HFFc6 (cell line): Measurements from ENCODE around the gene R3HDM1. TPM values are rescaled to one million over a fixed set of nuclear protein-coding genes. Genes with fewer than 3 reads are reported as not detected.
"Not testable (repeated sequence)": the region's sequence is repeated elsewhere in the genome, so short reads cannot be mapped to it uniquely, and the experiment has no call there.

Experiments used
- DNase-seq: peaks from one replicate; pipeline ENCODE4 v3.0.0-alpha.2; 2018
- H3K27ac Mint-ChIP-seq: 2 replicates; pipeline ENCODE4 v1.8.0; 2020; ENCODE audit warnings: mild to moderate bottlenecking, mixed read lengths
- H3K27me3 Mint-ChIP-seq: 2 replicates; pipeline ENCODE4 v1.8.0; 2021; ENCODE audit warnings: mild to moderate bottlenecking, moderate library complexity, mixed read lengths; ENCODE audit not compliant: insufficient read depth
- H3K36me3 Mint-ChIP-seq: 2 replicates; pipeline ENCODE4 v1.8.0; 2021; ENCODE audit warnings: low read depth, mixed read lengths
- H3K4me1 Mint-ChIP-seq: 2 replicates; pipeline ENCODE4 v1.8.0; 2020; ENCODE audit warnings: low read depth, mixed read lengths
- H3K4me3 Mint-ChIP-seq: 2 replicates; pipeline ENCODE4 v1.8.0; 2020; ENCODE audit warnings: mild to moderate bottlenecking, moderate library complexity, mixed read lengths
- H3K9me3 Mint-ChIP-seq: 2 replicates; pipeline ENCODE4 v1.8.0; 2020; ENCODE audit warnings: mild to moderate bottlenecking, mixed read lengths
- total RNA-seq, 6 experiments: library from RNA; stranded (reverse); fragmentation: NEBNext Ultra II Directional; extraction: Animal tissue kit (Norgen Biotek cat#: 25700); gene quantifications; 2 replicates in 1 of 6; 3 replicates in 5 of 6; pipeline ENCODE4 v1.2.3, GENCODE V29; 2021
- TF ChIP-seq, protein P1 (sequence below): fragments of 200-600 bp; sonication (generic); IDR thresholded peaks from 2 replicates; pipeline ENCODE4 v1.5.0; 2021; ENCODE audit warnings: antibody characterized with exemption, mild to moderate bottlenecking

The R3HDM1 gene
- total RNA-seq, 6 experiments from 2014 or later = 39.8 to 43.4 (median 42.0) TPM

DNA sequence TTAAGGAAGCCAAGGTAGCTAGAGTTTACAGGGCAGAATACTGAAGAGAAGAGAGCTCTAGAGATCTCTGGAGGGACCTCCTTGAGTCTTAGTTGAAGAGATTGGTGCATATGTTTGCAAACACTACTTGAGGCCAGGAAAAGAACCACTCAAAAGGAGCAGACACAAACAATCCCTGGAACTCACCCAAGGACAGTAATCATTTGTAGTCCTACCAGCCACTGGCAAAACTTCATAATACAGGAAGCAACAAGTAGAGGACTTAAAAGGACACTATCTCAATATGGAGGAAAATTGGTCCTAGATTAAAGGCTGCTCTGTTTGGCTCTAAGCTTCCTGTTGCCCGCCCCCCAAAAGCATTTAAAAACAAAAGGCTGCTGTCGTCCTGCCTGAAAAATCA, 163.4 kb downstream of the R3HDM1 start:
- peaks cover 9% of the 10 kb centered on the region for H3K36me3 Mint-ChIP-seq
- DNase-seq = no peak
- H3K4me3 Mint-ChIP-seq = no peak overlapping the region
- no peaks in the 10 kb centered on the region for H3K9me3 Mint-ChIP-seq
- peaks cover 5% of the 10 kb centered on the region; the same call in 1 of the 2 replicates for H3K4me1 Mint-ChIP-seq
- H3K27me3 Mint-ChIP-seq = no peaks in the 10 kb centered on the region
- TF ChIP-seq, protein P1, sequence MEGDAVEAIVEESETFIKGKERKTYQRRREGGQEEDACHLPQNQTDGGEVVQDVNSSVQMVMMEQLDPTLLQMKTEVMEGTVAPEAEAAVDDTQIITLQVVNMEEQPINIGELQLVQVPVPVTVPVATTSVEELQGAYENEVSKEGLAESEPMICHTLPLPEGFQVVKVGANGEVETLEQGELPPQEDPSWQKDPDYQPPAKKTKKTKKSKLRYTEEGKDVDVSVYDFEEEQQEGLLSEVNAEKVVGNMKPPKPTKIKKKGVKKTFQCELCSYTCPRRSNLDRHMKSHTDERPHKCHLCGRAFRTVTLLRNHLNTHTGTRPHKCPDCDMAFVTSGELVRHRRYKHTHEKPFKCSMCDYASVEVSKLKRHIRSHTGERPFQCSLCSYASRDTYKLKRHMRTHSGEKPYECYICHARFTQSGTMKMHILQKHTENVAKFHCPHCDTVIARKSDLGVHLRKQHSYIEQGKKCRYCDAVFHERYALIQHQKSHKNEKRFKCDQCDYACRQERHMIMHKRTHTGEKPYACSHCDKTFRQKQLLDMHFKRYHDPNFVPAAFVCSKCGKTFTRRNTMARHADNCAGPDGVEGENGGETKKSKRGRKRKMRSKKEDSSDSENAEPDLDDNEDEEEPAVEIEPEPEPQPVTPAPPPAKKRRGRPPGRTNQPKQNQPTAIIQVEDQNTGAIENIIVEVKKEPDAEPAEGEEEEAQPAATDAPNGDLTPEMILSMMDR = no peak
- no peak overlapping the region for H3K27ac Mint-ChIP-seq

DNA sequence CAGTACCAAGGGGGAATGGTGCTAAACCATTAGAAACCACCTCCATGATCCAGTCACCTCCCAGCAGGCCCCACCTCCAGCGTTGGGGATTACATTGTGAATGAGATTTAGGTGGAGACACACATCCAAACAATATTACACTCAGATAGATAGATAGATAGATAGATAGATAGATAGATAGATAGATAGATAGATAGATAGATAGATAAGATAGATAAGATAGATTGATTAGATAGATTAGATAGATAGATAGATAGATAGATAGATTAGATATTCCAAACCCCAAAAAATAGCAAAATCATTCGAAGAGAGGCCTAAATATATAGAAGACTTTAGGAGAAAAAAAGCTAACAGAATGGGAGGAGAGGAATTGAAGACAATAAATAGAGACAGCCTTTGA, 167.6 kb downstream of the R3HDM1 start:
- Mint-ChIP-seq H3K36me3 (peaks cover 9% of the 10 kb centered on the region), H3K9me3 (no peaks in the 10 kb centered on the region), H3K4me3 (no peak overlapping the region), H3K27ac (no peak overlapping the region), H3K27me3 (no peaks in the 10 kb centered on the region), H3K4me1 (peaks cover 16% of the 10 kb centered on the region)
- no peak for DNase-seq
- TF ChIP-seq, protein P1 = no peak

DNA sequence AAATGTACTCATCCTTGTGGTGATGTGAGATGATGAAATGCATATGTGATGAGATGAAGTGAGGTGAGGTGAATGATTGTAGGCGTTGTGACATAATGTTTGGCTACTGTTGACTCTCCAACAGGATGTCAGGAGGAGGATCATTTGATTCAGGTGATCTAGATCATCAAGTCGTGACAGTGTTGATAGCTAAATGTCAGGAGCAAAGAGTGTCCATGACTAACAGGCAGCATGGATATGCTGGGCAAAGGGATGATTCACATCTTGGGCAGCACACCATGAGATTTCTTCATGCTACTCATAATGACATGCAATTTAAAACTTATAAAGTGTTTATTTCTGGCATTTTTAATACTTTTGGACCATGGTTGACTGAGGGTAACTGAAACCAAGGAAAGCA, 170.2 kb downstream of the R3HDM1 start:
- Mint-ChIP-seq H3K9me3 (no peaks in the 10 kb centered on the region), H3K27me3 (no peaks in the 10 kb centered on the region), H3K4me1 (peaks cover 11% of the 10 kb centered on the region), H3K27ac (peak overlapping the region; percentile 26), H3K36me3 (no peaks in the 10 kb centered on the region), H3K4me3 (no peak overlapping the region)
- peak; percentile 62 for DNase-seq
- TF ChIP-seq, protein P1 = no peak

- no peak overlapping the region for H3K4me3 Mint-ChIP-seq
Measured at GRCh38 chr2:135703300-135703699, 172.0 kb downstream of the R3HDM1 start.

GRCh38 chr2:135704075-135704474, 172.8 kb downstream of the R3HDM1 start:
- DNase-seq, H3K27me3 Mint-ChIP-seq, H3K27ac Mint-ChIP-seq, H3K9me3 Mint-ChIP-seq, H3K4me3 Mint-ChIP-seq, H3K36me3 Mint-ChIP-seq: not testable (repeated sequence)
- peaks cover 11% of the 10 kb centered on the region for H3K4me1 Mint-ChIP-seq

More at GRCh38 chr2:135703300-135703699, 172.0 kb downstream of the R3HDM1 start:
- TF ChIP-seq, protein P1 = no peak
- peaks cover 11% of the 10 kb centered on the region for H3K4me1 Mint-ChIP-seq
- H3K36me3 Mint-ChIP-seq = no peaks in the 10 kb centered on the region
- H3K27me3 Mint-ChIP-seq = no peaks in the 10 kb centered on the region
- H3K27ac Mint-ChIP-seq = no peak overlapping the region
- no peaks in the 10 kb centered on the region for H3K9me3 Mint-ChIP-seq
- DNase-seq = no peak

DNA sequence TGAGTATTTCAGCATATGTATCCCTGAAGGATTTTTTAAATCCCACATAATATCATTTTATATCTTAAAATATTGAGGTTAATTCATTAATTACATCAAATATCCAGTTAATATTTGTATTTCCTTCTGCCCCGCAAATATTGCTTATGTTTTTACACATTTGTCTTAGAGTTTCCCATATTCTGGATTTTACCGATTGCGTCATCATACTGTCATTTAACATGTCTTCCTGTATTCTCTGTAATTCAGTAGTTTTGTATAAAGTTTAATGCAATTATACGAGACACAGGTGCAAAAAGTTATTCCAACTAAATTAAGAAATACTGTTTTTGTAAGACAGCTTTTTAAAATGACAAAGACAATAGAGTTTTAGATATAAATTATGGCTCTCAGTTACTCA, 176.9 kb downstream of the R3HDM1 start:
- DNase-seq = no peak
- Mint-ChIP-seq H3K9me3 (no peaks in the 10 kb centered on the region), H3K4me3 (no peak overlapping the region), H3K27me3 (no peaks in the 10 kb centered on the region), H3K4me1 (no peaks in the 10 kb centered on the region), H3K27ac (no peak overlapping the region), H3K36me3 (no peaks in the 10 kb centered on the region)
- TF ChIP-seq, protein P1 = no peak
